Natural killer cell treated with Interleukin-12 subunit alpha and Interleukin-12 subunit beta and Interleukin-15 and Interleukin-18, amount 100 ng/mL, for 72 hours (primary cell): ENCODE data around the gene TMEM92. TPM values are rescaled to one million over a fixed set of nuclear protein-coding genes. Genes with fewer than 3 reads are reported as not detected.
"Not testable (repeated sequence)": the region's sequence is repeated elsewhere in the genome, so short reads cannot be mapped to it uniquely, and the experiment has no call there.

ENCODE experiments used
- ATAC-seq, 2 donors: fragments of 150-1000 bp; cut with Tn5 transposase in 1 of 2; sonication (Bioruptor Pico), chemical (Tn5 transposase) in 1 of 2; 2 replicates each; pipeline ENCODE4 v1.10.0; 2021
- DNase-seq: peaks from one replicate; pipeline ENCODE4 v3.0.0; 2022; ENCODE audit warnings: low spot score
- H3K27ac Mint-ChIP-seq, 2 donors: 1 replicate in 1 of 2; 2 replicates in 1 of 2; pipeline ENCODE4 v1.8.0; 2022; ENCODE audit warnings: mixed read lengths in 2 of 2, mild to moderate bottlenecking in 1 of 2, moderate library complexity in 1 of 2
- H3K27me3 Mint-ChIP-seq, 2 donors: 1 replicate in 1 of 2; 2 replicates in 1 of 2; pipeline ENCODE4 v1.8.0; 2022; ENCODE audit warnings: mixed read lengths in 2 of 2
- H3K36me3 Mint-ChIP-seq: one replicate; pipeline ENCODE4 v1.8.0; 2022; ENCODE audit warnings: mixed read lengths
- H3K4me1 Mint-ChIP-seq, 2 donors: 1 replicate in 1 of 2; 2 replicates in 1 of 2; pipeline ENCODE4 v1.8.0; 2022; ENCODE audit warnings: low read depth in 2 of 2, mixed read lengths in 2 of 2, mild to moderate bottlenecking in 1 of 2
- H3K4me3 Mint-ChIP-seq: one replicate; pipeline ENCODE4 v1.8.0; 2022; ENCODE audit warnings: mixed read lengths
- H3K9me3 Mint-ChIP-seq: 2 replicates; pipeline ENCODE4 v1.8.0; 2022; ENCODE audit warnings: mixed read lengths
- total RNA-seq, 2 donors: library from RNA; stranded (reverse); gene quantifications; one replicate each; pipeline ENCODE4 v1.2.3, GENCODE V29; 2022

Gene TMEM92
- total RNA-seq, 2 donors from 2014 or later = not detected

DNA sequence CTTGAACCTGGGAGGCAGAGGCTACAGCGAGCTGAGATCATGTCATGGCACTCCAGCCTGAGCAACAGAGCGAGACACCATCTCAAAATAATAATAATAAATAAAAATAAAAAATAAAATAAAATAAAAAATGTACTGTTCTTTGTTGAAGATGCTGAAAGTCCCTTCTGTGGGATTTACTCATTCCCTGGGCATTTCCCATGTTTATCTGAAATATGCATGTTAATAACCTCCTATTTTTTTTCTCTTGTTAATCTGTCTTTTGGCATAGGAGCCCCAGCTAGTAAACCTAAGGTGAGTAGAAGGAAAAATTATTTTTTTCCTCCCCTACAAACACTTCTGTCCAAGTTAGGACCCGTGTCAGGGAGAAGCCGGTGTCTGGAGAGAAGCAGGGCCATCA is 34.4 kb downstream of the TMEM92 start:
- Mint-ChIP-seq H3K27me3 (peaks cover 26 to 27% of the 10 kb centered on the region in 2 donors), H3K4me1 (peaks cover 9 to 12% of the 10 kb centered on the region in 2 donors)

DNA sequence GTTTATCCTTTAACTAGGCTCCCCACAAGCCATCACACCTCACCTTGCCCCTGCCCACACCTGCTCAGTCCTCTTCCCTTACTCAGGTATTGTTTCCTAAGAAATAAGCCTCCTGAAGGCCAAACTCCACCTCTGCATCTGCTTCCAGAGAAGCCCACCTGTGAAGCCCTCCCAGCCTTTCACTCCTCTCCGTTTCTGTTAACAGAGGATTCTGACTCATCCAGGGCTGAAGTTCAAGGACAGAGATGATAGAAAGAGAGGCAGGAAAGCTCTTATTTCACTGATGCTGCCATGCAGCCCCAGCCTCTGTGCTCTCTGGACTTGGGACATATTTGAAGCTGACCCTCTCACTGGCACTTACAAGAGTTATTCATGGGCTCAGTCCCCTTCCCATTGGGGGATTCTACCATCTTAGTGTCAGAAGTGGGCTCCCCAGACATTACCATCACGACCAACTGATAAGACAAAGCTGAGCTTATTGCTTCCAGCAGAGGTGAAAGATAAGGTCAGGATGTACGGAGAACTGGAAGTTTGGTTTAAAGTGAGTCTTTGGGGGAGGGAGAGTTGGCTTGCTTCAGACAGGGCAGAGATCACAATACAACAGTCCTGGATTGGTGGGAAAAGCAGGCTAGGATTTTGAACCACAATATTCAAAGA is 36.3 kb downstream of the TMEM92 start:
- Mint-ChIP-seq H3K27ac (peak overlapping the region; percentile 34 to 43), H3K27me3 (peaks cover 31 to 38% of the 10 kb centered on the region in 2 donors), H3K36me3 (no peaks in the 10 kb centered on the region), H3K9me3 (no peaks in the 10 kb centered on the region), H3K4me3 (peak overlapping the region; percentile 70), H3K4me1 (peaks cover 9 to 12% of the 10 kb centered on the region in 2 donors)
- ATAC-seq (no peak), DNase-seq (no peak)

More for the DNA sequence above, 34.4 kb downstream of the TMEM92 start:
- DNase-seq = no peak
- no peaks in the 10 kb centered on the region for H3K9me3 Mint-ChIP-seq
- no peak for ATAC-seq
- no peak overlapping the region for H3K4me3 Mint-ChIP-seq
- H3K27ac Mint-ChIP-seq = no peak overlapping the region
- H3K36me3 Mint-ChIP-seq = no peaks in the 10 kb centered on the region

DNA sequence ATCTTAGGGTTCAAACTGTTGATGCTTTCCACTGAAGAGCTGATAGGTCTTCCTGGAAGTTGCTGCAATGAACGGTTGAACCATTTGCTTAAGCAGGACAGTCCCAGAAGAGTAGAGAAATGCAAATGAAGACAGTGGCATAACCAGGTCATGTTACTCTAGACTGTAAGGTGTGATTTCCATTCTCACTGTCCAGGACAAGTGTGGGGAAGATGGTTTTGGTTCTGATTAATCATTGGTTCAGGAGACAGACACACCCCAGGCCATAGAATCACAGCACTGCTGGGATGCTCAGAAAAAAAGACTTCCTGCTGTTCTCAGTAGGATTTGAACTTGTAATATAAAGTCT is 36.8 kb downstream of the TMEM92 start:
- no peaks in the 10 kb centered on the region for H3K36me3 Mint-ChIP-seq
- peak overlapping the region; percentile 70 for H3K4me3 Mint-ChIP-seq
- peaks cover 29 to 38% of the 10 kb centered on the region in 2 donors for H3K27me3 Mint-ChIP-seq
- H3K27ac Mint-ChIP-seq = peak overlapping the region; percentile 34 to 43
- peaks cover 9 to 12% of the 10 kb centered on the region in 2 donors for H3K4me1 Mint-ChIP-seq
- no peaks in the 10 kb centered on the region for H3K9me3 Mint-ChIP-seq
- ATAC-seq = peak; percentile 77 to 81
- no peak for DNase-seq

DNA sequence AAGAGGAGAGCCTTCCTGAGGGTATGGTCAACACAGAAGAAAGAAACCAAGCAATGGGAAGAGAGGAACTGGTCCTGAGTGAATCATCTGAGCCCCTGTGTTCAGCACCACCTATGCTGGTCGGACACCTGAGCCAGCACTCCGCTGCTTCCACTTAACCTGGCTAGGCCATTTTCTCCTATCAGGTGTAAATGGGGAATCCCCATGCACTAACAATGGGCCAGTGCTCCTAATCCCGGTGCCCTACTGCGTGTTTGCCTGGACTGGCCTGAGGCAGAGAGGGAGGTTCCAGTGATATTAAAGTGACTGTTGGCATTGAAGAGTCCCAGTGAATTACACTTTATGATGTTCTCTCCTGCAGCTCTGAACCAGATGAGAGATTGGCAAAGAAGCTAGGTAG is 37.2 kb downstream of the TMEM92 start:
- Mint-ChIP-seq H3K27ac (peak overlapping the region in 1 of 2 donors; percentile 43), H3K27me3 (peaks cover 26 to 38% of the 10 kb centered on the region in 2 donors), H3K36me3 (no peaks in the 10 kb centered on the region), H3K4me3 (no peak overlapping the region), H3K4me1 (peaks cover 9 to 12% of the 10 kb centered on the region in 2 donors), H3K9me3 (no peaks in the 10 kb centered on the region)
- peak in 1 of 2 donors; percentile 32 for ATAC-seq
- DNase-seq = no peak

DNA sequence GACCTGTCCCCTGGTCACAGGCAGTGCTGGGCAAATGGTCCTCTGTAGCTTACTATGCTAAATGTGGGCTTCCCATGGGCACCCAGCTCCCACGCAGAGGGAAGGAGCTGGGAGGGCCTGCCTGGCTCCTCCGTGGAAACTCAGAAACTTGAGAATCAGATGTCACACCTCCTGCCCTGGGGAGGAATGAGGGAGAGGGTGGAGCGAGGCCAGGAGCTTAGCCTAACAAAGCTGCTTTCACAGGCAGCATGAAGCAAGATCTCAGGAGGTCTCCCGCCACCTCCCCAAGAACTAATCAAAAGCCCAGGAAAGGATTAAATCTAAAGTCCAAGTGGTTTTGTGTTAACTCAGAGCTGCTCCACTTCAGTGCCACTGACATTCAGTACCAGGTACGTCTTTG is 38.0 kb downstream of the TMEM92 start:
- ATAC-seq (no peak), DNase-seq (no peak)
- Mint-ChIP-seq H3K27ac (no peak overlapping the region), H3K27me3 (peaks cover 26 to 38% of the 10 kb centered on the region in 2 donors), H3K4me3 (no peak overlapping the region), H3K36me3 (no peaks in the 10 kb centered on the region), H3K4me1 (peaks cover 9 to 12% of the 10 kb centered on the region in 2 donors), H3K9me3 (no peaks in the 10 kb centered on the region)

DNA sequence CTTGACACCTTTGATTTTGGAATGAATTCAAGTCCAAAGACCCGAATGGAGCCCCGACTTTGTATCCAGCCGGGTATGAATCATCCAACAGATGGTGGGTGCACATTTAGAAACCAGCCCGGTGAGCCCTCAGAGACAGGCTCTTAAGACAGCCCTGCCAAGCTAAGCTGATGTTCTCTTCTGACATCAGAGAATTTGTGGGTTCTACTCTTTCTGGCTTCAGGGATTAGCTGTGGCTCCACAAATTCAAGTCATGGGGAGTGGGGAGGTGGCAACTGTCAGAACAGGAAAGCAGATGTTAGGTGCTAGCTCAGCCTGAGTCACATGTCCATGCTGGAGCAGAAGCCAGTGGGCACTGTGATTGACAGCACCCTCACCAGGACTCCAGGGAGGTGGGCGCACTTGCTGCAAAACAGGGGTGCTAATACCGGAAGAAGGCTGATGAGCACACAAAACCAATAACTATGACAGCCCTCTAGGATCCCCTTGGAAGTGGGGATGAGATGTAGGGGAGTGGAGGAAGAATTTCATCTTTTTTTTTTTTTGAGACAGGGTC is 40.3 kb downstream of the TMEM92 start:
- Mint-ChIP-seq H3K9me3 (no peaks in the 10 kb centered on the region), H3K4me3 (no peak overlapping the region), H3K36me3 (no peaks in the 10 kb centered on the region), H3K27me3 (peaks cover 26 to 38% of the 10 kb centered on the region in 2 donors), H3K27ac (no peak overlapping the region), H3K4me1 (peaks cover 9 to 12% of the 10 kb centered on the region in 2 donors)
- DNase-seq (no peak), ATAC-seq (no peak)

DNA sequence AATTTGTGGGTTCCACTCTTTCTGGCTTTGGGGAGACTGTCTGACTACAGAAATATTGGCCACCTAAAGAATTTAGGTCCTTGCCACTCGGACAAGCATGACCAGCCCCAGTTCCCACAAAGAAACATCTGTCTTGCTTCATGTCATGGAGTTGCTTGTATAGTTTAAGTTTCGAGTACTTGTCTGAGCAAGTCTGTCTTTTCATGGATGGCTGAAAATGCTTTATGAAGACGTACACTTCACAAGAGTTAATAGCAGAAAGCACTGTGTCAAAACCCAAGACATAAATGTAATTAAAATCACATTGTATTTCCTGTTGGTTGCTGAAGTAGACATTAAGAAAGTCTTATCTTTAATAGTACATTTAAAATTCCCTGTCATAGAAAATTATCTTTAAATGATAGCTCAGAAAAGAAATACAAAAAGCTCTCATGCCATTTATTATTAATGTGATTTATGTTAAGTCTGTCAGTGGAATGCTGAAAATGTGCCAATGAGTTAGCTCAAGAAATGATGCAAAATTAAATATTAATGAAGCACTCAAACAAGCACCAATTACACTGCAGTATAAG is 41.8 kb downstream of the TMEM92 start:
- no peak for DNase-seq
- ATAC-seq = no peak
- Mint-ChIP-seq H3K27ac (no peak overlapping the region), H3K27me3 (peaks cover 18 to 30% of the 10 kb centered on the region in 2 donors), H3K36me3 (no peaks in the 10 kb centered on the region), H3K4me1 (peaks cover 2 to 5% of the 10 kb centered on the region in 2 donors), H3K9me3 (no peaks in the 10 kb centered on the region), H3K4me3 (no peak overlapping the region)

DNA sequence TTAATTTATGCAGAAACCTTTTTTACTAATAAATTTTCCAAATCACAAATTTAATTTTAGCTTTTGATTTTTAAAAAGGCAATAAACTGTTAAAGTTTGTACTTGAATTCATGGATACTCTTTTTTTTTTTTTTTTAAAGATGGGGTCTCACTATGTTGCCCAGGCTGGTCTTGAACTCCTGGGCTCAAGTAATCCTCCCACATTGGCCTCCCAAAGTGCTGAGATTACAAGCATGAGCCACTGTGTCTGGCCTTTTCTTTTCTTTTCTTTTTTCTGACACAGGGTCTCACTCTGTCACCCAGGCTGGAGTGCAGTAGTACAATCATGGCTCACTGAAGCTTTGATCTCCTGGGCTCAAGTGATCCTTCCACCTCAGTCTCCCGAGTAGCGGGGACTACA is 42.4 kb downstream of the TMEM92 start:
- not testable (repeated sequence) for DNase-seq, H3K4me1 Mint-ChIP-seq, H3K27ac Mint-ChIP-seq, H3K4me3 Mint-ChIP-seq, H3K36me3 Mint-ChIP-seq, H3K9me3 Mint-ChIP-seq, ATAC-seq
- H3K27me3 Mint-ChIP-seq = peaks cover 16 to 24% of the 10 kb centered on the region in 2 donors

DNA sequence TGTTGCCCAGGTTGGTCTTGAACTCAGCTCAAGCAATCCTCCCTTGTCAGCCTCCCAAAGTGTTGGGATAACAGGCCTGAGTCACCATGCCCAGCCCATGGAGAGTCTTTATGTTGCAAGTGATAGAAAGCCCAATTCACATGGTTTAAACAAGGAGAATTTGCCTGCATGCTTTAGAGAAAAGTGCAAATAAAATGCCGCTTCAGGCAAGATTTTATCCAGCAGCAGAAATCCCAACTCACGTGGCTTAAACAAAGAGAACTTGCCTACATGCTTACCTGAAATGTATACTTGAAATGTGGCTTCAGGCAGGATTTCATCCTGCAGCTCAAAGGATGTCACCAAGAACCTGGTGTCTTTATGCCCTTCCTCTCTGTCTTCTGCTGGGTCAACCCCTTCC is 42.9 kb downstream of the TMEM92 start:
- Mint-ChIP-seq H3K27me3 (peaks cover 16 to 24% of the 10 kb centered on the region in 2 donors), H3K4me1 (no peaks in the 10 kb centered on the region), H3K27ac (no peak overlapping the region), H3K9me3 (no peaks in the 10 kb centered on the region), H3K36me3 (no peaks in the 10 kb centered on the region), H3K4me3 (no peak overlapping the region)
- ATAC-seq (no peak), DNase-seq (no peak)

DNA sequence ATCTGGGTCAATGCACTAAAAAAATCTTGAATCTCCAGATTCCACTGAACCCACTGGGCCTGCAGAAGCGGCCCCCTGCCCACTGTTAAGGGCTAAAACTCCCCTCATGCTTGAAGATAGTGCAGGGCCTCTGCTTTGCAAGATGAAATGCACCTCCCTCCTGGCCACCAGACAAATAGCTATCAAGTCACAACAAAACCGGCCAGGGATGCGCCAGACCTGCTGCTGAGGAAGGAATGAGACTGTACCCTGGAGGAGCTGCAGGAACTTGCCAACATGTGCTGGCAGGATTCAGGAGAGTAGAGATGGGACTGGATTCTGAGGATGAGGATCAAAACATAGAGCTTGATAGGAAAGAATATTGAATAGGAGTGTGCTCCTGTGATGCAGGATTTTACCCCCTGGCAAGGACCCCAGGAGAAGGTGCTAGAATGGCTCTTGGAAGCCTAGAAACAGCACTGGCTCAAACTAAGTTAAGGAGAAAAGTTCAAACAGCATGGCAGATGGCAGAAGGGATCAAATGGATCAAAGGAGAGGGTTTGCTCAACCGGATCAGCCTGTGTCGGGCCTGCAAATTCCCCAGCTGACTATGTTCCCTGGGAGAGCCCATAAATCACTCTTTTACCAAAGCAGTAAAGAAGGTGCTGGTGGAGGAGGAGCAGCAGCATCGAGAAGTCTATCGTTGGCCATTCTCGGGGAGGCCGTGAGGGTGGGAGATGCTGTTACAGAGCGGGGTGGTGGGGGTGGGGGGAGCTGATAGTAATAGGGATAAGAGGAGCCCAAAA is 44.4 kb downstream of the TMEM92 start:
- no peak overlapping the region for H3K27ac Mint-ChIP-seq
- no peak for ATAC-seq
- peaks cover 8 to 11% of the 10 kb centered on the region in 2 donors for H3K27me3 Mint-ChIP-seq
- no peaks in the 10 kb centered on the region for H3K9me3 Mint-ChIP-seq
- DNase-seq = no peak
- H3K36me3 Mint-ChIP-seq = no peaks in the 10 kb centered on the region
- H3K4me1 Mint-ChIP-seq = no peaks in the 10 kb centered on the region
- no peak overlapping the region for H3K4me3 Mint-ChIP-seq

DNA sequence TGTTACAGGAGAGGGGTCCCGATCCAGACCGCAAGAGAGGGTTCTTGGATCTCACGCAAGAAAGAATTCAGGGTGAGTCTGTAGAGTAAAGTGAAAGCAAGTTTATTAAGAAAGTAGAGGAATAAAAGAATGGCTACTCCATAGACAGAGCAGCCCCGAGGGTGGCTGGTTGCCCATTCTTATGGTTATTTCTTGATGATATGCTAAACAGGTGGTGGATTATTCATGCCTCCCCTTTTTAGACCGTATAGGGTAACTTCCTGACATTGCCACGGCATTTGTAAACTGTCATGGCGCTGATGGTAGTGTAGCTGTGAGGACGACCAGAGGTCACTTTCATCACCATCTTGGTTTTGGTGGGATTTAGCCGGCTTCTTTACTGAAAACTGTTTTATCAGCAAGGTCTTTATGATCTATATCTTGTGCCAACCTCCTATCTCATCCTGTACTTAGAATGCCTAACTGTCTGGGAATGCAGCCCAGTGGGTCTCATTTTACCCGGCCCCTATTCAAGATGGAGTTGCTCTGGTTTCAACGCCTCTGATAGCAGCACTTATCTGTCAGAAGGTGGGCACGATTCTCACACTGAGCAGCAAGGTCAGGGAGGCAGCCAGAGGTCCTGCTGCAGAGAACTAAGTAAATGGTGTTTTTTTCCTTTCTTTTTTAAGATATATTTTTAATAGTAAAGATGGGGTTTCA is 45.2 kb downstream of the TMEM92 start:
- H3K27ac Mint-ChIP-seq = no peak overlapping the region
- H3K9me3 Mint-ChIP-seq = no peaks in the 10 kb centered on the region
- peaks cover 3 to 4% of the 10 kb centered on the region in 2 donors for H3K27me3 Mint-ChIP-seq
- no peaks in the 10 kb centered on the region for H3K36me3 Mint-ChIP-seq
- ATAC-seq (no peak), DNase-seq (no peak)
- no peaks in the 10 kb centered on the region for H3K4me1 Mint-ChIP-seq
- no peak overlapping the region for H3K4me3 Mint-ChIP-seq

DNA sequence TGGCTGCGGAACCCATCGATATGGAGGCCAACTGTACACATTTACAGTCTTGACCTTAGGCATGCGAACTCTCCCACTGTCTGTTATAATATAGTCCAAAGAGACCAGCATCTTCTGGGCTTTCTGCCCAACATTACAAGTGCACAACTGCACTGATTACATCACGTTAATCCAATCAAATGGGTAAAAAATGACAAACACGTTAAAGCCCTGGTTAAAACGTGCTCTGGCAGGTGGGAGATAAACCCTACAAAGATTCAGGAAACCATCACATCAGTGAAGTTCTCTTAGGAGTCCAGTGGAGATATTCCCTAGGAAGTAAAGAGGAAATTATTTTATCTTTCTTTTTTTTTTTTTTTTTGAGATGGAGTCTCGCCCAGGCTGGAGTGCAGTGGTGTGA is 48.0 kb downstream of the TMEM92 start:
- no peaks in the 10 kb centered on the region for H3K36me3 Mint-ChIP-seq
- H3K4me1 Mint-ChIP-seq = no peaks in the 10 kb centered on the region
- no peak for DNase-seq

DNA sequence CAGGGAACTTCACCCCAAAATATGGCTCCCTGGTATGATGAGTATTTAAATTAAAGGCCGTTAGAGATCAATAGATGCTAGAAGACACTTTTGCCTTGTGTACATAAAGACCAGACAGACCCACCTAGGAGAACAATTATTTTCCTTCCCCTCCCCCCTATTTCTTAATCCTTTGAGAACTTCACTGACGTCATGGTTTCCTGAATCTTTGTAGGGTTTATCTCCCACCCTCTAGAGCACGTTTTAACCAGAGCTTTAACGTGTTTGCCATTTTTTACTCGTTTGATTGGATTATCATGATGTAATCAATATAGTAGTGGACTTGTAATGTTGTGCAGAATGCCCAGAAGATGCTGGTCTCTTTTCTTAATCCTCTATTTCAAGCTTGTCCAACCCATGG is 48.8 kb downstream of the TMEM92 start:
- no peak overlapping the region for H3K27ac Mint-ChIP-seq
- DNase-seq = no peak
- ATAC-seq = no peak
- H3K9me3 Mint-ChIP-seq = no peaks in the 10 kb centered on the region
- H3K4me3 Mint-ChIP-seq = no peak overlapping the region
- H3K27me3 Mint-ChIP-seq = peaks cover 0 to 3% of the 10 kb centered on the region in 2 donors
- no peaks in the 10 kb centered on the region for H3K4me1 Mint-ChIP-seq
- H3K36me3 Mint-ChIP-seq = no peaks in the 10 kb centered on the region

More for the DNA sequence above, 48.0 kb downstream of the TMEM92 start:
- H3K4me3 Mint-ChIP-seq = no peak overlapping the region
- H3K27me3 Mint-ChIP-seq = peaks cover 0 to 3% of the 10 kb centered on the region in 2 donors
- ATAC-seq = no peak
- H3K9me3 Mint-ChIP-seq = no peaks in the 10 kb centered on the region
- no peak overlapping the region for H3K27ac Mint-ChIP-seq
